GM12878 (cell line): ENCODE data around the gene USP2. TPM values are rescaled to one million over a fixed set of nuclear protein-coding genes. Genes with fewer than 3 reads are reported as not detected.

ENCODE experiments used
- ATAC-seq: fragments of 200-7000 bp; cut with Tn5 transposase; 3 replicates; pipeline ENCODE4 v1.9.1; 2020; ENCODE audit warnings: mild to moderate bottlenecking, moderate library complexity
- BruUV-seq: library from RNA; stranded (reverse); fragments of 400-500 nt; replicated peaks from 2 replicates; lab custom pipeline; 2021; lab: Mats Ljungman, UMichigan
- CTCF ChIA-PET: fragments of 300-600 bp; sonication (Branson Sonifier 250); formaldehyde crosslinking; extraction: SDS; loops from one replicate; lab custom pipeline; 2021; ENCODE audit warnings: inconsistent platforms; lab: Yijun Ruan, JAX
- POLR2A ChIA-PET: fragments of 350-600 bp; formaldehyde crosslinking; extraction: SDS; loops from one replicate; lab custom pipeline; 2021; ENCODE audit warnings: inconsistent platforms; lab: Charles Lee
- RAD21 ChIA-PET: fragments of 300-600 bp; sonication (Branson Sonifier 250); formaldehyde crosslinking; loops from one replicate; lab custom pipeline; 2023; ENCODE audit warnings: antibody characterized with exemption; ENCODE audit not compliant: unreplicated experiment; lab: Charles Lee
- SMC1A ChIA-PET: fragments of 300-600 bp; sonication (Branson Sonifier 250); formaldehyde crosslinking; loops from one replicate; lab custom pipeline; 2023; ENCODE audit not compliant: unreplicated experiment, uncharacterized antibody; lab: Charles Lee
- DNase-seq: peaks from one replicate; pipeline ENCODE4 v3.0.0-alpha.2; 2011; ENCODE audit warnings: low read depth, low spot score
- FAIRE-seq: peaks from 3 replicates; lab custom pipeline; 2011; peaks lifted over from hg19 to GRCh38; lab: Jason Lieb, UNC
- H2AFZ ChIP-seq: 2 replicates; pipeline ENCODE4 v1.6.0; 2011; ENCODE audit warnings: low read depth, low read length, control low read depth; ENCODE audit not compliant: control insufficient read depth
- H3K27ac ChIP-seq: 2 replicates; pipeline ENCODE4 v1.5.1; 2011; ENCODE audit warnings: control low read depth; ENCODE audit not compliant: control insufficient read depth, insufficient read depth
- H3K27me3 ChIP-seq, 2 experiments: replicated peaks in 1 of 2; 2 replicates each; pipeline versions ENCODE4 v1.6.0 to v1.6.1; 2011; ENCODE audit warnings: low read length in 1 of 2; ENCODE audit not compliant: control insufficient read depth in 2 of 2, insufficient read depth in 2 of 2
- H3K36me3 ChIP-seq, 2 experiments: 2 replicates each; pipeline ENCODE4 v1.5.1; 2011; ENCODE audit warnings: low read length in 1 of 2; ENCODE audit not compliant: control insufficient read depth in 2 of 2, insufficient read depth in 2 of 2
- H3K4me1 ChIP-seq: 2 replicates; pipeline ENCODE4 v1.6.1; 2011; ENCODE audit warnings: mild to moderate bottlenecking, low read length, moderate library complexity, mixed read lengths; ENCODE audit not compliant: control insufficient read depth, insufficient read depth
- H3K4me2 ChIP-seq: 2 replicates; pipeline ENCODE4 v1.6.0; 2011; ENCODE audit warnings: control low read depth; ENCODE audit not compliant: control insufficient read depth, insufficient read depth
- H3K4me3 ChIP-seq: fragments of 200-600 bp; sonication (generic); 2 replicates; pipeline ENCODE4 v1.5.1; 2016
- H3K79me2 ChIP-seq: 2 replicates; pipeline ENCODE4 v1.6.0; 2011; ENCODE audit warnings: low read length; ENCODE audit not compliant: control insufficient read depth, insufficient read depth
- H3K9ac ChIP-seq: 2 replicates; pipeline ENCODE4 v1.8.0; 2011; ENCODE audit warnings: low read length, control low read depth, mixed read lengths; ENCODE audit not compliant: control insufficient read depth, insufficient read depth
- H3K9me3 ChIP-seq: replicated peaks from 3 replicates; pipeline ENCODE4 v1.5.1; 2011; ENCODE audit warnings: mild to moderate bottlenecking, low read length; ENCODE audit not compliant: control insufficient read depth, insufficient read depth
- H4K20me1 ChIP-seq: 2 replicates; pipeline ENCODE4 v1.6.0; 2011; ENCODE audit not compliant: control insufficient read depth, insufficient read depth
- CTCF ChIP-seq, 3 experiments: IDR thresholded peaks in 2 of 3; conservative IDR thresholded peaks in 1 of 3; 2 replicates each; pipeline ENCODE4 v1.5.1; 2011; ENCODE audit warnings: low read depth in 3 of 3, low read length in 3 of 3, mild to moderate bottlenecking in 3 of 3, control low read depth in 2 of 3, moderate library complexity in 2 of 3, inconsistent platforms in 1 of 3, mixed read lengths in 1 of 3; ENCODE audit not compliant: control insufficient read depth in 2 of 3, insufficient read depth in 1 of 3; ENCODE audit errors: extremely low read depth in 1 of 3
- SIN3A ChIP-seq: IDR thresholded peaks from 2 replicates; pipeline ENCODE4 v1.6.1; 2012; ENCODE audit warnings: low read depth, low read length, improper control_type of control experiment
- TCF3 ChIP-seq: IDR thresholded peaks from 2 replicates; pipeline ENCODE4 v1.6.1; 2012; ENCODE audit warnings: low read depth, mild to moderate bottlenecking, low read length, borderline replicate concordance; ENCODE audit not compliant: insufficient read depth
- WGBS: methylation state at CpG from one replicate; pipeline ENCODE4 v1.1.6; 2016; ENCODE audit warnings: low lambda C conversion rate; ENCODE audit not compliant: insufficient replicate concordance, insufficient coverage; ENCODE audit errors: missing lambda C conversion rate; 5-methylcytosine and 5-hydroxymethylcytosine counted together
- in situ Hi-C: fragments of 300-500 bp; cut with MboI; formaldehyde crosslinking; loops from 9 replicates; pipeline ENCODE4 v1.14.3; 2018; ENCODE audit warnings: mixed read lengths
- intact Hi-C: fragments of 100-400 bp; cut with micrococcal nuclease; formaldehyde crosslinking; loops from one replicate; pipeline ENCODE4 v1.14.2; 2022; ENCODE audit not compliant: unreplicated experiment
- polyA plus RNA-seq, 11 experiments: library from polyadenylated mRNA; depleted of rRNA in 4 of 11; unstranded in 6 of 11; stranded (reverse) in 5 of 11; fragments of >200 nt; fragmentation: Nextera tagmentation in 4 of 11; fragmentation: Illumina TruSeq in 1 of 11; extraction: Ambion mirVana in 4 of 11; extraction: Trizol in 1 of 11; gene quantifications; 1 replicate in 1 of 11; 2 replicates in 10 of 11; pipeline versions ENCODE4 v1.2.1 to v1.2.3, GENCODE V29; 2011 to 2016; ENCODE audit warnings: inconsistent platforms in 2 of 11, missing spikeins in 2 of 11, low read depth in 1 of 11
- total RNA-seq, 4 experiments: library from RNA; depleted of rRNA in 3 of 4; stranded (reverse); fragments of >200 nt in 3 of 4; fragmentation: Illumina TruSeq in 1 of 4; extraction: Trizol in 1 of 4; gene quantifications; 2 replicates each; pipeline versions ENCODE4 v1.2.1 to v1.2.3, GENCODE V29; 2013 to 2021
- TF ChIP-seq, protein P1 (sequence below): IDR thresholded peaks from 2 replicates; pipeline ENCODE4 v1.6.1; 2011; ENCODE audit warnings: low read depth, low read length, improper control_type of control experiment, borderline replicate concordance

The USP2 gene
- total and polyA plus RNA-seq, 10 of the 15 experiments (the other 5 are each of a cell fraction or from before 2014, with no cell fraction given), result 0.03 to 0.13 (median 0.06) TPM; not detected in 4

GRCh38 chr11:119343726-119344125 is 37.8 kb downstream of the USP2 start (continued):
- no peak for TF ChIP-seq SIN3A

DNA sequence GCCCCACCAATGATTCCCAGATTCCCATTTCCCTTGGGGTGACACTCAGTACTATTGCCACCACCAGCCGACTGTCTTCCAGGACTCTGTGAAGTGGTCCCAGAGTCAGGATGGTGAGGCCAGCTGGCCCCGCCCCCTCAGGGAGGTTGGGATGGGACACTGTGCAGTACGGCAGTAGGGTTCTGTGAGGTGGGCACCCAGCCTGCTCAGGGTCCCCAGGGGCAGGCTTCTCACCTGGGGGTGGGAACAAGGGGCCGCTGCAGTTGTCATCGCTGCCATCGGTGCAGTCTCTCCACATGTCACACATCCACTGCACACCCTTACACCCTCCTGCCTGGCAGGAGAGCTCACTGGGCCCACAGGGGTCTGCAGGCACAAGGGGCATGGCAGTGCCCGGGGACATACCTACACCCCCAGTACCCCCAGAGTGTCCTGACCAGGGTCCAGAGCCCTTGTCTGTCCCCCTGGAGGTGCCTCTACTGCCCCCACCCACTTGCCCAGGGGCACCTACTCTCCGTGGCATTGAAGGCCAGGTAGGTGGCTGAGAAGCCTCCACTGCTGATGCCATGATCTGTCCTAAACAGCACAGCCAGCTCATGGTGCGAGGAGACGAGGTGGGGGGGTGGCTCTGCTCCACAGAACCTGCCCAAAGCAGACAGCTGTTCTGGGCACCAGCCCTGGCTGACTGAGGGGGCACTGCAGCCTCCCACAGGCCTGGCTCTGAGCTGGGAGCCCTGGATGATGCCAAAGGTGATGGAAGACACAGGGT is 38.9 kb downstream of the USP2 start:
- no peak for ATAC-seq
- ChIA-PET POLR2A (interaction anchor here (0.6 kb wide), 1 partner anchor 647 kb away, joined by 3 read pairs; no protein-coding TSS in a partner anchor), CTCF (interaction anchor here (1.6 to 2.4 kb wide), 2 partner anchors 14 to 15 kb away, joined by 3 to 8 read pairs; no protein-coding TSS in a partner anchor), SMC1A (interaction anchor here (0.6 kb wide), 1 partner anchor 22 kb away, joined by 3 read pairs; no protein-coding TSS in a partner anchor), RAD21 (no interaction called here)
- no peaks in the 10 kb centered on the region for H3K36me3 ChIP-seq
- no peak for DNase-seq
- H3K9me3 ChIP-seq, result no peaks in the 10 kb centered on the region
- no peak overlapping the region for H3K27ac ChIP-seq
- no peaks in the 10 kb centered on the region for H3K79me2 ChIP-seq
- no peak for TF ChIP-seq CTCF (IDR thresholded peaks at IDR 0.05 in 2 of 3, conservative IDR thresholded peaks at IDR 0.05 in 1 of 3; ENCODE audit: control insufficient read depth in 2 of 3, extremely low read depth in 1 of 3, insufficient read depth in 1 of 3, low read depth in 3 of 3, low read length in 3 of 3)
- no peak for TF ChIP-seq TCF3
- TF ChIP-seq, protein P1, sequence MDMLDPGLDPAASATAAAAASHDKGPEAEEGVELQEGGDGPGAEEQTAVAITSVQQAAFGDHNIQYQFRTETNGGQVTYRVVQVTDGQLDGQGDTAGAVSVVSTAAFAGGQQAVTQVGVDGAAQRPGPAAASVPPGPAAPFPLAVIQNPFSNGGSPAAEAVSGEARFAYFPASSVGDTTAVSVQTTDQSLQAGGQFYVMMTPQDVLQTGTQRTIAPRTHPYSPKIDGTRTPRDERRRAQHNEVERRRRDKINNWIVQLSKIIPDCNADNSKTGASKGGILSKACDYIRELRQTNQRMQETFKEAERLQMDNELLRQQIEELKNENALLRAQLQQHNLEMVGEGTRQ, result no peak
- H3K4me3 ChIP-seq, result no peak overlapping the region
- H3K9ac ChIP-seq, result no peak overlapping the region
- H3K4me2 ChIP-seq, result no peak overlapping the region
- intact Hi-C loops, result no loop called here
- H3K27me3 ChIP-seq, result peaks cover 9 to 11% of the 10 kb centered on the region in 2 experiments
- no peak for FAIRE-seq
- H2AFZ ChIP-seq, result no peak overlapping the region
- no peaks in the 10 kb centered on the region for H3K4me1 ChIP-seq
- WGBS, result 42% methylated on average over 10 of the region's 10 CpGs
- no TSS peak for BruUV-seq
- in situ Hi-C loops, result no loop called here
- no peaks in the 10 kb centered on the region for H4K20me1 ChIP-seq
